ENCODE results near the gene IRX3.

DNA sequence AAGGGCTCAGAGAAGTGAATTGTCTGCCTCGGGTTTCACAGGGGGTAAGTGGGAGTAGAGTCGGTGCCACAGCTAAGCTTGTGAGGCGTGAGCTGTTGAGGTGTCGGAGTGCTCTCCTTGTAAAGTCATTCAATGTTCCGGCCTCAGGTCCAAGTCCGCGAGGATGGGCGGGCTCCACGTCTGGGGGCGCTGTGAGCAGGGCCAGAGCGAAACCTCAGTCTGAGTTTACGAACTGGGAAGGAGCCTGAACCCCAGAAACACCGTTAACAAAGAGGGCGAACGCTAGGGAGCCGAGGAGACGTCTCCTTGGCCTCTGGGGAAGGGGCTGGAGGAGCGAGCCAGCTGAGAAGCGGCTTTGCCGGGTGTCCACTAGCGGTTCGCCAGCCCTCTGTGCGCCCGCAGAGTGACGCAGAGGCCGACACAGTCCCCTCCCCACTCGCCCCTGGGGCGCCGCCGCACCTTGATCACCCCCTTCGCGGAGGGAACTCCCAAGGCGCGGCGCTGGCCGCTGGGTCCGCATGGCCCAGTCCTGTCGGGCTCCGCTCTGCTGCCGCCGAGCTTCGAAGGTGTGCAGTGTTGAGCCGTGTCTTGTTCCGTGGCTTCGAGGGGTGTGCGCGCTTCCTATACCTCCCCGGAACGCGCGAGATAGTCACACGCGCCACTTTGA lies 4.9 kb downstream of the IRX3 start:
- TF ChIP-seq, protein P1, sequence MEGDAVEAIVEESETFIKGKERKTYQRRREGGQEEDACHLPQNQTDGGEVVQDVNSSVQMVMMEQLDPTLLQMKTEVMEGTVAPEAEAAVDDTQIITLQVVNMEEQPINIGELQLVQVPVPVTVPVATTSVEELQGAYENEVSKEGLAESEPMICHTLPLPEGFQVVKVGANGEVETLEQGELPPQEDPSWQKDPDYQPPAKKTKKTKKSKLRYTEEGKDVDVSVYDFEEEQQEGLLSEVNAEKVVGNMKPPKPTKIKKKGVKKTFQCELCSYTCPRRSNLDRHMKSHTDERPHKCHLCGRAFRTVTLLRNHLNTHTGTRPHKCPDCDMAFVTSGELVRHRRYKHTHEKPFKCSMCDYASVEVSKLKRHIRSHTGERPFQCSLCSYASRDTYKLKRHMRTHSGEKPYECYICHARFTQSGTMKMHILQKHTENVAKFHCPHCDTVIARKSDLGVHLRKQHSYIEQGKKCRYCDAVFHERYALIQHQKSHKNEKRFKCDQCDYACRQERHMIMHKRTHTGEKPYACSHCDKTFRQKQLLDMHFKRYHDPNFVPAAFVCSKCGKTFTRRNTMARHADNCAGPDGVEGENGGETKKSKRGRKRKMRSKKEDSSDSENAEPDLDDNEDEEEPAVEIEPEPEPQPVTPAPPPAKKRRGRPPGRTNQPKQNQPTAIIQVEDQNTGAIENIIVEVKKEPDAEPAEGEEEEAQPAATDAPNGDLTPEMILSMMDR (IDR thresholded peaks at IDR 0.05), result no peak
- no peak for TF ChIP-seq POLR2AphosphoS5 (IDR thresholded peaks at IDR 0.05)

All from breast epithelium (tissue), 3 donors.